Heart left ventricle (tissue), 11 donors: Measurements from ENCODE around the gene TMEM255A. TPM values are rescaled to one million over a fixed set of nuclear protein-coding genes. Genes with fewer than 3 reads are reported as not detected.

Experiments
- polyA plus RNA-seq, 2 donors: library from polyadenylated mRNA; stranded (reverse); fragments of 200-250 nt; gene quantifications; one replicate each; pipeline ENCODE4 v1.2.3, GENCODE V29; 2013
- total RNA-seq, 9 donors: library from RNA; depleted of rRNA in 2 of 9; stranded (reverse); fragments of >200 nt in 2 of 9; fragmentation: NEBNext Ultra II Directional in 3 of 9; extraction: Animal tissue kit (Norgen Biotek cat#: 25700) in 3 of 9; gene quantifications; one replicate each; pipeline versions ENCODE4 v1.1.0 to v1.2.4, GENCODE V29; 2016 to 2023
- donor health status: ischemic (EF 13 %, LVEDD 7.1; RV severe dilation, severe dysfunction).
- donor health status: healthy with polysubstance abuse.
- donor health status: DM: no; HTN: yes; CAD: no.
- donor health status: DM: no; HTN: no; CAD: no.
- donor health status: ischemic (EF 25% LVEDD 5.7; RV mildly dilated, moderate dysfunction).
- donor health status: healthy.
- donor health status: DM: yes; HTN: yes; CAD: no.
- donor health status: PGD.
- donor health status: nonischemic (EF 23%, LVEDD 6.1; RV moderate dilation, normal function).

The TMEM255A gene
- total and polyA plus RNA-seq, 11 donors: 0.04 to 2.4 (median 0.28) TPM

Other genes starting within 250 kb of the TMEM255A start
- not detected for gene RHOXF2B, start 233.8 kb downstream of the TMEM255A start, total RNA-seq
- gene RHOXF2B, start 233.8 kb downstream of the TMEM255A start, polyA plus RNA-seq: not detected
- not detected for gene RHOXF1, start 195.5 kb downstream of the TMEM255A start, total RNA-seq
- under 1 TPM in 1 of 2 donors, not detected in 1; 0.38 TPM for gene RHOXF1, start 195.5 kb downstream of the TMEM255A start, polyA plus RNA-seq
- gene RHOXF2, start 152.8 kb downstream of the TMEM255A start, total RNA-seq: not detected
- gene RHOXF2, start 152.8 kb downstream of the TMEM255A start, polyA plus RNA-seq: not detected
- 1 to 10 TPM; 5.3 to 8.9 (median 7.1) TPM for gene ZBTB33, start 60.6 kb downstream of the TMEM255A start, total RNA-seq
- gene ZBTB33, start 60.6 kb downstream of the TMEM255A start, polyA plus RNA-seq: 1 to 10 TPM; 1.6 to 5.2 TPM
- gene ATP1B4, start 50.6 kb upstream of the TMEM255A start, total RNA-seq: 1 to 10 TPM in 2 of 9 donors, under 1 TPM in 5, not detected in 2; 0.09 to 6.5 (median 0.13) TPM
- under 1 TPM in 1 of 2 donors, not detected in 1; 0.15 TPM for gene ATP1B4, start 50.6 kb upstream of the TMEM255A start, polyA plus RNA-seq
- 100 to 1,000 TPM in 1 of 9 donors, 10 to 100 TPM in 8; 58.7 to 111 (median 68.2) TPM for gene LAMP2, start 157.8 kb upstream of the TMEM255A start, total RNA-seq
- 10 to 100 TPM; 15.5 to 54.8 TPM for gene LAMP2, start 157.8 kb upstream of the TMEM255A start, polyA plus RNA-seq
- 10 to 100 TPM; 13.4 to 28.5 (median 19.7) TPM for gene CUL4B, start 249.5 kb upstream of the TMEM255A start, total RNA-seq
- 10 to 100 TPM in 1 of 2 donors, 1 to 10 TPM in 1; 7.5 to 13.7 TPM for gene CUL4B, start 249.5 kb upstream of the TMEM255A start, polyA plus RNA-seq